IMR-90 (cell line): ENCODE measurements around the gene SERPINA5. TPM values are rescaled to one million over a fixed set of nuclear protein-coding genes. Genes with fewer than 3 reads are reported as not detected.

Source experiments
- ATAC-seq: fragments of 200-7000 bp; cut with Tn5 transposase; 2 replicates; pipeline ENCODE4 v1.9.1; 2020; ENCODE audit warnings: low read depth, mild to moderate bottlenecking, moderate library complexity
- BruUV-seq: library from RNA; stranded (reverse); fragments of 400-500 nt; replicated peaks from 2 replicates; lab custom pipeline; 2021; lab: Mats Ljungman, UMichigan
- CTCF ChIA-PET: fragments of 300-600 bp; formaldehyde crosslinking; extraction: SDS; loops from one replicate; lab custom pipeline; 2021; ENCODE audit warnings: antibody characterized with exemption; lab: Yijun Ruan, JAX
- POLR2A ChIA-PET: fragments of 300-600 bp; sonication (Branson Sonifier 250); formaldehyde crosslinking; loops from one replicate; lab custom pipeline; 2022; ENCODE audit warnings: antibody characterized with exemption; ENCODE audit not compliant: unreplicated experiment; lab: Charles Lee
- DNase-seq: peaks from one replicate; pipeline ENCODE4 v3.0.0; 2013
- H2AFZ ChIP-seq: replicated peaks from 2 replicates; pipeline ENCODE3; 2013; ENCODE audit warnings: low read length, mild to moderate bottlenecking; ENCODE audit not compliant: poor library complexity
- H2AK5ac ChIP-seq: 2 replicates; pipeline ENCODE4 v1.6.1; 2013; ENCODE audit warnings: low read depth, low read length, inconsistent platforms
- H2AK9ac ChIP-seq: replicated peaks from 2 replicates; pipeline ENCODE3; 2013; ENCODE audit warnings: mild to moderate bottlenecking, low read depth, low read length, moderate library complexity; ENCODE audit not compliant: poor library complexity
- H2BK120ac ChIP-seq: 2 replicates; pipeline ENCODE4 v1.6.1; 2013; ENCODE audit warnings: low read depth, low read length, inconsistent platforms
- H2BK15ac ChIP-seq: 3 replicates; pipeline ENCODE4 v1.6.1; 2013; ENCODE audit warnings: low read depth, low read length, inconsistent platforms
- H2BK20ac ChIP-seq: 2 replicates; pipeline ENCODE4 v1.6.1; 2013; ENCODE audit warnings: low read depth, mild to moderate bottlenecking, inconsistent platforms, low read length, moderate library complexity
- H2BK5ac ChIP-seq: 2 replicates; pipeline ENCODE4 v1.6.1; 2013; ENCODE audit warnings: mild to moderate bottlenecking, low read depth, low read length, inconsistent platforms; ENCODE audit not compliant: poor library complexity, severe bottlenecking
- H3K14ac ChIP-seq: replicated peaks from 2 replicates; pipeline ENCODE4 v1.6.1; 2013; ENCODE audit warnings: low read depth, low read length, inconsistent platforms
- H3K18ac ChIP-seq: 2 replicates; pipeline ENCODE4 v1.6.1; 2013; ENCODE audit warnings: low read depth, low read length, control low read depth
- H3K23ac ChIP-seq: 2 replicates; pipeline ENCODE4 v1.6.1; 2013; ENCODE audit warnings: low read depth, low read length, inconsistent platforms
- H3K27ac ChIP-seq: 2 replicates; pipeline ENCODE4 v1.5.1; 2013; ENCODE audit warnings: mild to moderate bottlenecking, control low read depth, low read length; ENCODE audit not compliant: insufficient read depth
- H3K27me3 ChIP-seq: 2 replicates; pipeline ENCODE4 v1.6.1; 2013; ENCODE audit warnings: low read length; ENCODE audit not compliant: control insufficient read depth, insufficient read depth
- H3K36me3 ChIP-seq: 2 replicates; pipeline ENCODE4 v1.6.1; 2013; ENCODE audit warnings: low read length, mixed read lengths; ENCODE audit not compliant: control insufficient read depth, insufficient read depth
- H3K4ac ChIP-seq: 2 replicates; pipeline ENCODE4 v1.6.1; 2013; ENCODE audit warnings: low read depth, low read length, inconsistent platforms
- H3K4me1 ChIP-seq: 2 replicates; pipeline ENCODE4 v1.6.1; 2013; ENCODE audit warnings: low read length, mixed read lengths; ENCODE audit not compliant: control insufficient read depth, insufficient read depth
- H3K4me2 ChIP-seq: 2 replicates; pipeline ENCODE4 v1.6.1; 2013; ENCODE audit warnings: low read depth, mild to moderate bottlenecking, control low read depth, low read length, moderate library complexity
- H3K4me3 ChIP-seq: 2 replicates; pipeline ENCODE4 v1.5.1; 2013; ENCODE audit warnings: low read depth, mild to moderate bottlenecking, control low read depth, low read length, moderate library complexity; ENCODE audit not compliant: insufficient read depth
- H3K56ac ChIP-seq: 2 replicates; pipeline ENCODE4 v1.6.1; 2013; ENCODE audit warnings: low read length, inconsistent platforms; ENCODE audit not compliant: insufficient read depth; ENCODE audit errors: extremely low read depth
- H3K79me1 ChIP-seq, 2 experiments: 2 replicates each; pipeline ENCODE4 v1.6.1; 2013; ENCODE audit warnings: low read length in 2 of 2, inconsistent platforms in 1 of 2, low read depth in 1 of 2
- H3K9ac ChIP-seq: 2 replicates; pipeline ENCODE4 v1.6.1; 2013; ENCODE audit warnings: low read depth, low read length, control low read depth
- H3K9me1 ChIP-seq: 2 replicates; pipeline ENCODE4 v1.6.1; 2013; ENCODE audit warnings: low read length, inconsistent platforms; ENCODE audit not compliant: insufficient read depth
- H3K9me3 ChIP-seq: 2 replicates; pipeline ENCODE4 v1.6.1; 2013; ENCODE audit warnings: low read length; ENCODE audit not compliant: control insufficient read depth, insufficient read depth
- H4K20me1 ChIP-seq: 2 replicates; pipeline ENCODE4 v1.6.1; 2013; ENCODE audit warnings: low read length, inconsistent platforms; ENCODE audit not compliant: insufficient read depth
- H4K5ac ChIP-seq: 2 replicates; pipeline ENCODE4 v1.6.1; 2013; ENCODE audit warnings: mild to moderate bottlenecking, low read depth, low read length, control low read depth
- H4K8ac ChIP-seq, 2 experiments: 2 replicates each; pipeline ENCODE4 v1.6.1; 2013; ENCODE audit warnings: low read depth in 2 of 2, low read length in 2 of 2, control low read depth in 1 of 2, inconsistent platforms in 1 of 2
- H4K91ac ChIP-seq: 2 replicates; pipeline ENCODE4 v1.6.1; 2013; ENCODE audit warnings: low read depth, low read length, inconsistent platforms; ENCODE audit not compliant: insufficient read depth
- MAFK ChIP-seq: IDR thresholded peaks from 2 replicates; pipeline ENCODE4 v1.6.1; 2012; ENCODE audit warnings: low read depth, low read length, improper control_type of control experiment
- NFE2L2 ChIP-seq: fragments of 150-350 bp; IDR thresholded peaks from 2 replicates; pipeline ENCODE4 v1.6.1; 2016; ENCODE audit warnings: low read depth, mild to moderate bottlenecking, low read length
- POLR2A ChIP-seq: IDR thresholded peaks from 2 replicates; pipeline ENCODE4 v1.6.1; 2012; ENCODE audit warnings: mild to moderate bottlenecking, low read depth, low read length
- RCOR1 ChIP-seq: IDR thresholded peaks from 2 replicates; pipeline ENCODE4 v1.6.1; 2012; ENCODE audit warnings: mild to moderate bottlenecking, low read length, improper control_type of control experiment; ENCODE audit not compliant: insufficient replicate concordance
- RFX5 ChIP-seq: IDR thresholded peaks from 2 replicates; pipeline ENCODE4 v1.8.0; 2012; ENCODE audit warnings: low read depth, mild to moderate bottlenecking, low read length, moderate library complexity
- WGBS, 2 experiments: methylation state at CpG; one replicate each; pipeline versions ENCODE4 v1.1.5 to v1.1.7; 2013; ENCODE audit warnings: missing lambda C conversion rate in 2 of 2; ENCODE audit not compliant: insufficient read length in 1 of 2; ENCODE audit errors: extremely low coverage in 2 of 2; 5-methylcytosine and 5-hydroxymethylcytosine counted together
- dilution Hi-C: fragments of 300-500 bp; cut with HindIII; formaldehyde crosslinking; loops from one replicate; pipeline ENCODE4 v1.14.3; 2018; ENCODE audit warnings: low sequenced_read_pairs; ENCODE audit not compliant: unreplicated experiment
- in situ Hi-C: fragments of 300-500 bp; cut with MboI; formaldehyde crosslinking; loops from 3 replicates; pipeline ENCODE4 v1.14.3; 2019; ENCODE audit warnings: low sequenced_read_pairs, inconsistent platforms, mixed read lengths
- intact Hi-C: fragments of 100-400 bp; cut with micrococcal nuclease; formaldehyde crosslinking; loops from 2 replicates; pipeline ENCODE4 v1.10.0; 2022
- polyA plus RNA-seq, 3 experiments: library from polyadenylated mRNA; depleted of rRNA; stranded (reverse); fragments of >200 nt; gene quantifications; 2 replicates each; pipeline ENCODE4 v1.2.3, GENCODE V29; 2012; ENCODE audit warnings: low replicate concordance in 1 of 3
- total RNA-seq: library from RNA; depleted of rRNA; stranded (reverse); fragments of >200 nt; gene quantifications from 2 replicates; pipeline ENCODE4 v1.2.3, GENCODE V29; 2012

SERPINA5 gene
- total and polyA plus RNA-seq, 2 of the 4 experiments (the other 2 are of a cell fraction): not detected

DNA sequence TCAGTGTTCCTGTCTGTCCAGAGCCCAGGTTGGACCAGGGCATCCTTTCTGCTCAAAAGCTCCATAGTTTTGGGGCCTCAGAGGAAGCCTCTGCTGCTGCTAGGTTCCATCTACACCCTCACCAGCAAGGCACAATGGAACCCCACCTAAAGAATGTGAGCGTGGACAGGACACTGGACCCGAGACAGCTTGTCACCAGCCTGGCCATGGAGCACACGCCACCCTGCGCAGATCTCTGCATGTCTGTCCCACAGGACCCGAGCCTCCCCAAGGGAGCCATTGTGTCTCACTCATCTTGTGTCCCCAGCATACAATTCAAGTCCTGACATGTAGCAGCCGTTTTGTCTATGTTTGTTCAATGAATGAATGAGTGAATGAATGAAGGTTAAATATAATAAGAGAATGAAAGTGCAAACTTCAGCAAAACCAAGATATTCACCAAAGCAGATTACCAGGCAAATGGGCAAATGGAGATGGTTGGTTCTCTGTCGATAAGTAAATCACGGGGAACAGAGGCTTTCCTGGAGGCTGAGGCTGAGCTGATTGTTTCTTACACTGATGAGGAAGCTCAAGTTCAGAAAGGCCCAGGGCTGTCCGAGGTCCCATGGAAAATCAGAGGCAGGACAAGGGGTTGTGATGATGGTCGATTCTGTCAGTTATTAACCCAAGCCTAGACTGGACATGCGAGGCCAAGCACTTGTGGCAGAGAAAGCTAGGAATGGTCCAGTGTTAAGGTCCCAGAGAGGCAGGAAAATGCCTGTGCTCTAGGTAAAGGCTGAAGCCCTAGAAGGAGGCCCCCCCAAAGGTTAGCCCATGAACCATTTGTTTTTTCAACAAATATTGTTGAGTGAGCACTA is 58.0 kb downstream of the SERPINA5 start:
- TF ChIP-seq RFX5: no peak
- TF ChIP-seq MAFK: no peak
- TF ChIP-seq RCOR1: no peak
- TF ChIP-seq NFE2L2: no peak
- TF ChIP-seq POLR2A: no peak
- Histone ChIP-seq H3K36me3 (no peaks in the 10 kb centered on the region), H2AFZ (no peak overlapping the region), H2BK20ac (no peak overlapping the region), H2BK5ac (no peak overlapping the region), H3K9ac (no peak overlapping the region), H3K27me3 (no peaks in the 10 kb centered on the region; the same call in 1 of the 2 replicates), H3K9me3 (no peaks in the 10 kb centered on the region; the same call in 1 of the 2 replicates), H3K4me2 (no peak overlapping the region), H4K91ac (no peak overlapping the region), H4K8ac (no peak overlapping the region), H3K14ac (no peak overlapping the region), H3K4me1 (no peaks in the 10 kb centered on the region), H3K4me3 (no peak overlapping the region), H3K9me1 (no peaks in the 10 kb centered on the region), H3K23ac (no peak overlapping the region), H3K56ac (no peak overlapping the region), H3K27ac (no peak overlapping the region), H3K18ac (no peak overlapping the region), H2BK15ac (no peak overlapping the region), H2BK120ac (no peak overlapping the region), H2AK5ac (no peak overlapping the region), H4K5ac (no peak overlapping the region), H4K20me1 (no peaks in the 10 kb centered on the region), H3K79me1 (no peaks in the 10 kb centered on the region), H2AK9ac (no peak overlapping the region), H3K4ac (no peak overlapping the region)
- intact Hi-C loops: no loop called here
- in situ Hi-C loops: no loop called here
- no peak for ATAC-seq
- 34% methylated on average over 3 of the region's 11 CpGs; no CpG with 5 or more reads in 1 of the 2 experiments for WGBS, 2 experiments
- ChIA-PET POLR2A (no interaction called here), CTCF (interaction anchor here (0.7 to 1.0 kb wide), 2 partner anchors 12 to 35 kb away, joined by 3 read pairs; no protein-coding TSS in a partner anchor)
- DNase-seq: no peak
- dilution Hi-C loops: no loop called here
- no TSS peak for BruUV-seq
